AG04450 (cell line): ENCODE measurements around the gene AMPD2. TPM values are rescaled to one million over a fixed set of nuclear protein-coding genes. Genes with fewer than 3 reads are reported as not detected.

Experiments
- CTCF ChIA-PET: fragments of 300-600, 350-600 bp; formaldehyde crosslinking; extraction: SDS; loops from one replicate; lab custom pipeline; 2022; ENCODE audit warnings: antibody characterized with exemption, inconsistent platforms; lab: Charles Lee
- POLR2A ChIA-PET: fragments of 350-600 bp; formaldehyde crosslinking; extraction: SDS; loops from one replicate; lab custom pipeline; 2021; ENCODE audit warnings: antibody characterized with exemption, inconsistent platforms; lab: Yijun Ruan, JAX
- DNase-seq: peaks from one replicate; pipeline ENCODE4 v3.0.0-alpha.2; 2011; ENCODE audit warnings: low read depth, low spot score
- H3K27ac ChIP-seq: one replicate; pipeline ENCODE4 v1.5.1; 2012; ENCODE audit warnings: low read depth, low read length, control low read depth
- H3K27me3 ChIP-seq: one replicate; pipeline ENCODE4 v1.6.0; 2012; ENCODE audit warnings: low read length; ENCODE audit not compliant: control insufficient read depth, insufficient read depth
- H3K4me3 ChIP-seq: 2 replicates; pipeline ENCODE4 v1.5.1; 2011; ENCODE audit warnings: mild to moderate bottlenecking, low read depth, low read length, control low read depth
- H3K9me3 ChIP-seq: 2 replicates; pipeline ENCODE4 v1.5.1; 2012; ENCODE audit warnings: low read length; ENCODE audit not compliant: control insufficient read depth, insufficient read depth
- CTCF ChIP-seq: IDR thresholded peaks from 2 replicates; pipeline ENCODE4 v1.5.1; 2011; ENCODE audit warnings: low read depth, low read length, control low read depth, inconsistent platforms
- polyA plus RNA-seq: library from polyadenylated mRNA; depleted of rRNA; stranded (reverse); fragments of >200 nt; gene quantifications from 2 replicates; pipeline ENCODE4 v1.2.3, GENCODE V29; 2011

The AMPD2 gene
- polyA plus RNA-seq, 1 experiment, result 35.4 TPM

DNA sequence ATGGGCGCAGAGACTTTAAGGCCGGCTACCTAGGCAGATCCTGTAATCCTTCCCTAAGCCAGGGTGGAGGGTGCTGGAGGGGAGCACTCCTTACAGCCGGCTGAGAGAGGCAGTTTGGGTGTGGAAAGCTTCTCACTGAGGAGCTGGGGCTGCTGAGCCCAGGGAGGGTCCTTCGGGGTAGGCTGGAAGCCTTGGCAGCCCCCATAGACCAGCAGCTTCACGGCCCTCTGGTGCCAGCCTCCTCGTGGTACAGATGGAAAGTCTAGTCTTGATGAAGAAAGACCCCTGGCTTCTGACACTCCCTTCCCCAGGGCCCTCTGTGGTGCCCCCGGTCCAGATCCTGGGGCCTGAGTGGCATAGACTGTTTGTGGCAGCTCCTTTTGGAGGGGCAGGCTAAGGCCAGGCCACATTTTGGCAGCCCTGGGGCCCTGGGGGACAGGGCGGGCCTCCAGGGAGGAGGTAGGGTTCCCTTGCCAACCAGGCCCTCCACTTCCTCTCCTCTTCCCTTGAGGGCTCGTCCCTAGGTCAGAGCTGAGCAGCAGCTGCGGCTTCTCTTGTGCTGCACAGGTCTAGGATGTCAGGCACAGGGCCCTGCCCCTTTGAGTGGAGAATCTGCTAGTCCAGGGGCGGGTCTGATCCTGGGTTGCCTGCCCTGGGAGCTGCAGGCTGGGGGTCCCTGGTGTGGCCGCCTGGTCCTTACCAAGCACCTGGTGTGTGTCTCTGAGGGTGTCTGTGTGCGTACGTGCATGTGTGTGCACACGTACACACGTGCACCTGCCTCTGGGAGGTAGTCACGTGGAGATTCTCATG is 4.8 kb downstream of the AMPD2 start:
- ChIA-PET CTCF (interaction anchor here (0.5 to 8.9 kb wide), 4 partner anchors 15 to 359 kb away, joined by 3 to 64 read pairs (median 4); no protein-coding TSS in a partner anchor), POLR2A (interaction anchor here (0.5 to 1.8 kb wide), 2 partner anchors 76 to 774 kb away, joined by 8 to 12 read pairs; partner anchors contain the start of gene GNAI3)
- no peak overlapping the region for H3K27ac ChIP-seq
- DNase-seq, result no peak
- no peaks in the 10 kb centered on the region; the same call in 1 of the 2 replicates for H3K9me3 ChIP-seq
- TF ChIP-seq CTCF, result no peak
- no peak overlapping the region for H3K4me3 ChIP-seq
- no peaks in the 10 kb centered on the region for H3K27me3 ChIP-seq

DNA sequence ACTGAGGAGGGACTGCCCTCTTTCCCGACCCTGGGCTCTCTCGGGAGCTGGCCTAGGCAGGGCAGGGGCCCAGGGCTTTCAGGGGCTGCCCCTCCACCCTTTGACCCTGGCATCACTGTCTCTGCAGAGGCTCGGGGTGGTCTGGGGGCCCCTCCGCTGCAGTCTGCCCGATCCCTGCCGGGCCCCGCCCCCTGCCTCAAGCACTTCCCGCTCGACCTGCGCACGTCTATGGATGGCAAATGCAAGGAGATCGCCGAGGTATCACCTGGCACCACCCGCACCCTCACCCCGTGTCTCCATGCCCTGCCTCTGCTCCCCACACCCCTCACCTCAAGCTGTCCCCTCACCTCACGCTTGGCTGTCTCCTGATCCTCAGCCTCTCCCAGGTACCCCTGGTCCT is 5.5 kb downstream of the AMPD2 start:
- POLR2A ChIA-PET, result interaction anchor here (1.1 kb wide), 1 partner anchor 77 kb away, joined by 5 read pairs; the partner anchor contains the start of gene GNAI3
- CTCF ChIA-PET, result interaction anchor here (1.5 to 8.9 kb wide), 2 partner anchors 14 to 79 kb away, joined by 4 to 64 read pairs; no protein-coding TSS in a partner anchor
- no peak for TF ChIP-seq CTCF
- no peaks in the 10 kb centered on the region; the same call in 1 of the 2 replicates for H3K9me3 ChIP-seq
- DNase-seq, result no peak
- no peaks in the 10 kb centered on the region for H3K27me3 ChIP-seq
- no peak overlapping the region for H3K4me3 ChIP-seq
- H3K27ac ChIP-seq, result no peak overlapping the region

- H3K9me3 ChIP-seq, result no peaks in the 10 kb centered on the region; the same call in 1 of the 2 replicates
- H3K27me3 ChIP-seq, result no peaks in the 10 kb centered on the region
- no peak for DNase-seq
- TF ChIP-seq CTCF, result no peak
- ChIA-PET POLR2A (interaction anchor here (0.6 to 1.1 kb wide), 2 partner anchors 28 to 77 kb away, joined by 4 to 5 read pairs; partner anchors contain the start of gene GNAI3), CTCF (interaction anchor here (1.5 to 8.9 kb wide), 2 partner anchors 13 to 80 kb away, joined by 4 to 64 read pairs; no protein-coding TSS in a partner anchor)
- no peak overlapping the region for H3K27ac ChIP-seq
- H3K4me3 ChIP-seq, result no peak overlapping the region
These were observed 6.2 kb downstream of the AMPD2 start for GRCh38 chr1:109625601-109626560.

- POLR2A ChIA-PET, result no interaction called here
- no peak for DNase-seq
- peak overlapping the region; percentile 21 for H3K27ac ChIP-seq
- H3K27me3 ChIP-seq, result no peaks in the 10 kb centered on the region
- CTCF ChIA-PET, result interaction anchor here (1.5 to 8.9 kb wide), 2 partner anchors 12 to 81 kb away, joined by 4 to 64 read pairs; no protein-coding TSS in a partner anchor
- H3K9me3 ChIP-seq, result no peaks in the 10 kb centered on the region; the same call in 1 of the 2 replicates
- no peak for TF ChIP-seq CTCF
- H3K4me3 ChIP-seq, result no peak overlapping the region
These were observed 7.2 kb downstream of the AMPD2 start for GRCh38 chr1:109626682-109627408.
